ENCODE measurements around the gene SLF2.
A peak's percentile ranks its signal among the peaks of the same experiment; 100 is the strongest.

Gene SLF2

GRCh38 chr10:100899171-100899570, 13.6 kb upstream of the SLF2 start:
- no peak for DNase-seq (ENCODE audit: low spot score)

- DNase-seq (ENCODE audit: low spot score) = no peak
Measured at GRCh38 chr10:100901051-100901450, 11.7 kb upstream of the SLF2 start.

- DNase-seq (ENCODE audit: low spot score) = no peak
Measured at GRCh38 chr10:100902622-100903021, 10.1 kb upstream of the SLF2 start.

GRCh38 chr10:100904917-100905316, 7.8 kb upstream of the SLF2 start:
- no peak for DNase-seq (ENCODE audit: low spot score)

GRCh38 chr10:100907175-100907574, 5.6 kb upstream of the SLF2 start:
- DNase-seq (ENCODE audit: low spot score) = no peak

- no peak for DNase-seq (ENCODE audit: low spot score)
Measured at GRCh38 chr10:100907773-100908363, 4.9 kb upstream of the SLF2 start.

GRCh38 chr10:100908378-100908777, 4.4 kb upstream of the SLF2 start:
- DNase-seq (ENCODE audit: low spot score) = no peak

- DNase-seq (ENCODE audit: low spot score) = no peak
Measured at GRCh38 chr10:100909501-100910263, 3.1 kb upstream of the SLF2 start.

- DNase-seq (ENCODE audit: low spot score) = no peak
Measured at GRCh38 chr10:100911472-100911871, 1.3 kb upstream of the SLF2 start.

- DNase-seq (ENCODE audit: low spot score) = no peak
Measured at GRCh38 chr10:100912013-100912604, 654 bp upstream of the SLF2 start.

GRCh38 chr10:100913470-100913865, 705 bp downstream of the SLF2 start:
- no peak for DNase-seq (ENCODE audit: low spot score)

- no peak for DNase-seq (ENCODE audit: low spot score)
Measured at GRCh38 chr10:100917071-100917470, 4.3 kb downstream of the SLF2 start.

GRCh38 chr10:100923580-100923979, 10.8 kb downstream of the SLF2 start:
- DNase-seq (ENCODE audit: low spot score) = no peak

GRCh38 chr10:100927266-100927665, 14.5 kb downstream of the SLF2 start:
- no peak for DNase-seq (ENCODE audit: low spot score)

- no peak for DNase-seq (ENCODE audit: low spot score)
Measured at GRCh38 chr10:100928039-100928438, 15.3 kb downstream of the SLF2 start.

GRCh38 chr10:100930368-100930767, 17.6 kb downstream of the SLF2 start:
- no peak for DNase-seq (ENCODE audit: low spot score)

- peak; percentile 20 for DNase-seq (ENCODE audit: low spot score)
Measured at GRCh38 chr10:100934084-100934659, 21.4 kb downstream of the SLF2 start.

GRCh38 chr10:100939763-100940344, 27.1 kb downstream of the SLF2 start:
- no peak for DNase-seq (ENCODE audit: low spot score)

- DNase-seq (ENCODE audit: low spot score) = no peak
Measured at GRCh38 chr10:100942229-100942628, 29.5 kb downstream of the SLF2 start.

- DNase-seq (ENCODE audit: low spot score) = no peak
Measured at GRCh38 chr10:100943508-100943907, 30.7 kb downstream of the SLF2 start.

GRCh38 chr10:100945754-100946153, 33.0 kb downstream of the SLF2 start:
- no peak for DNase-seq (ENCODE audit: low spot score)

- no peak for DNase-seq (ENCODE audit: low spot score)
Measured at GRCh38 chr10:100948916-100949315, 36.2 kb downstream of the SLF2 start.

- no peak for DNase-seq (ENCODE audit: low spot score)
Measured at GRCh38 chr10:100960251-100960650, 47.5 kb downstream of the SLF2 start.

All from HuH-7 (cell line).